ENCODE results near the gene ASCL2.

Gene ASCL2

GRCh38 chr11:2270322-2271076 is at the start of gene ASCL2:
Gene ASCL2 (minus strand): TSS chr11:2270588. CDS start chr11:2270332, 256 bp downstream.
- peak within 1 kb of the TSS; percentile 64 for H3K4me3 Mint-ChIP-seq
- peaks cover 2% of the 10 kb centered on the region for H3K36me3 Mint-ChIP-seq
- H3K4me1 Mint-ChIP-seq (ENCODE audit: low read depth), result peaks cover 23% of the 10 kb centered on the region
- no peaks in the 10 kb centered on the region for H3K9me3 Mint-ChIP-seq (ENCODE audit: low read depth)
- H3K27me3 Mint-ChIP-seq, result peaks cover 3% of the 10 kb centered on the region
- H3K27ac Mint-ChIP-seq, result peak within 1 kb of the TSS; percentile 41

- Mint-ChIP-seq H3K9me3 (ENCODE audit: low read depth) (no peaks in the 10 kb centered on the region), H3K27ac (no peak overlapping the region), H3K27me3 (no peaks in the 10 kb centered on the region), H3K36me3 (no peaks in the 10 kb centered on the region), H3K4me3 (no peak overlapping the region), H3K4me1 (ENCODE audit: low read depth) (peaks cover 12% of the 10 kb centered on the region)
These were observed 49.5 kb upstream of the ASCL2 start for GRCh38 chr11:2319791-2320472.

DNA sequence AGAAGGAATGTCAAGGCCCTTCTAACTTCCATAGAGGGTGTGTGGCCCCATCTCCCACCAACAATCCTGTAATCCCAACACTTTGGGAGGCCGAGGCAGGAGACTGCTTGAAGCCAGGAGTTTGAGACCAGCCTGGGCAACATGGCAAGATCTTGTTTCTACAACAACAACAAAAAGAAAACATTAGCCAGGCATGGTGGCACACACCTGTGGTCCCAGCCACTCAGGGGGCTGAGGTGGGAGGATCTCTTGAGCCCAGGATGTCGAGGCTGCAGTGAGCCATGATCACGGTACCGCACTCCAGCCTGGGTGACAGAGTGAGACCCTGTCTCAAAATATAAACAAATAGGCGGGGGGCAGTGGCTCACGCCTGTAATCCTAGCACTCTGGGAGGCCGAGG is 48.3 kb upstream of the ASCL2 start:
- Mint-ChIP-seq H3K4me3 (no peak overlapping the region), H3K27ac (no peak overlapping the region), H3K27me3 (no peaks in the 10 kb centered on the region), H3K9me3 (ENCODE audit: low read depth) (no peaks in the 10 kb centered on the region), H3K4me1 (ENCODE audit: low read depth) (peaks cover 14% of the 10 kb centered on the region), H3K36me3 (no peaks in the 10 kb centered on the region)

GRCh38 chr11:2318123-2318522 is 47.7 kb upstream of the ASCL2 start:
- peaks cover 14% of the 10 kb centered on the region for H3K4me1 Mint-ChIP-seq (ENCODE audit: low read depth)
- no peak overlapping the region for H3K4me3 Mint-ChIP-seq
- H3K9me3 Mint-ChIP-seq (ENCODE audit: low read depth), result no peaks in the 10 kb centered on the region
- no peaks in the 10 kb centered on the region for H3K27me3 Mint-ChIP-seq
- no peak overlapping the region for H3K27ac Mint-ChIP-seq
- no peaks in the 10 kb centered on the region for H3K36me3 Mint-ChIP-seq

DNA sequence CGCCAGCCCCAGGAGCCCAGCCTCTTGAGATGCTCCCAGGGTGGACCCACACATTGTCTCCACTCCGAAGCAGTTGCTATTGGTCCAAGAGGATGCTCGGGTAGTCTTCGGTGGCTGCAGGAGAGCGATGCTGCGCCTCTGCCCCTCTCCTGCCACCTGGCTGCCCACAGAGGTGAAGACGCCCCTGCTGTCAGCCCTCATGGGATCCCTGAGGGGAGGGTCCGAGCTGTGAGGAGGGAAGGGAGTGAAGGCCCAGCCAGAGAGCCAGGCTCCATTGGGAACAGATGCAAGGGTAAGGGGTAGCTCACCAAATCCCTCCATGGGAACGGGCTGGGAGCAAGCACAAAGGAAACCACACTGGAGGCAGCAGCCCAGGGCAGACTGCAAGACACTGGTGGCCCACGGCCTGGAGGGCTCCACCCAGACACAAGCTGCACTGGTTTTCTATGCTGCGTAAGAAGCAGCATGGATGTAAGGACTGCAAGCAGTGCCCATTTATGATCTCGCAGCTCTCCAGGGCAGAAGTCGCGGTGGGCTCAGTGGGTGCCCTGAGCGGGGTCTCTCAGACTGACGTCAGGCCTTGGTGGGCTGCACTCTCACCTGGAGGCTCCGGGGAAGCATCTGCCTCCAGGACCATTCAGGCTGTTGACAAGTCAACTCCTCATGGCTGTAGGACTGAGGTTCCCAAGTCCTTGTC is 47.1 kb upstream of the ASCL2 start:
- Mint-ChIP-seq H3K4me3 (no peak overlapping the region), H3K27ac (no peak overlapping the region), H3K36me3 (no peaks in the 10 kb centered on the region), H3K27me3 (no peaks in the 10 kb centered on the region), H3K9me3 (ENCODE audit: low read depth) (no peaks in the 10 kb centered on the region), H3K4me1 (ENCODE audit: low read depth) (peaks cover 17% of the 10 kb centered on the region)

GRCh38 chr11:2316963-2317244 is 46.5 kb upstream of the ASCL2 start:
- no peak overlapping the region for H3K27ac Mint-ChIP-seq
- H3K36me3 Mint-ChIP-seq, result no peaks in the 10 kb centered on the region
- no peaks in the 10 kb centered on the region for H3K9me3 Mint-ChIP-seq (ENCODE audit: low read depth)
- H3K4me1 Mint-ChIP-seq (ENCODE audit: low read depth), result peaks cover 17% of the 10 kb centered on the region
- no peaks in the 10 kb centered on the region for H3K27me3 Mint-ChIP-seq
- no peak overlapping the region for H3K4me3 Mint-ChIP-seq

GRCh38 chr11:2316169-2316962 is 46.0 kb upstream of the ASCL2 start:
- no peaks in the 10 kb centered on the region for H3K36me3 Mint-ChIP-seq
- no peak overlapping the region for H3K4me3 Mint-ChIP-seq
- H3K4me1 Mint-ChIP-seq (ENCODE audit: low read depth), result peaks cover 17% of the 10 kb centered on the region
- no peaks in the 10 kb centered on the region for H3K27me3 Mint-ChIP-seq
- H3K27ac Mint-ChIP-seq, result no peak overlapping the region
- no peaks in the 10 kb centered on the region for H3K9me3 Mint-ChIP-seq (ENCODE audit: low read depth)

DNA sequence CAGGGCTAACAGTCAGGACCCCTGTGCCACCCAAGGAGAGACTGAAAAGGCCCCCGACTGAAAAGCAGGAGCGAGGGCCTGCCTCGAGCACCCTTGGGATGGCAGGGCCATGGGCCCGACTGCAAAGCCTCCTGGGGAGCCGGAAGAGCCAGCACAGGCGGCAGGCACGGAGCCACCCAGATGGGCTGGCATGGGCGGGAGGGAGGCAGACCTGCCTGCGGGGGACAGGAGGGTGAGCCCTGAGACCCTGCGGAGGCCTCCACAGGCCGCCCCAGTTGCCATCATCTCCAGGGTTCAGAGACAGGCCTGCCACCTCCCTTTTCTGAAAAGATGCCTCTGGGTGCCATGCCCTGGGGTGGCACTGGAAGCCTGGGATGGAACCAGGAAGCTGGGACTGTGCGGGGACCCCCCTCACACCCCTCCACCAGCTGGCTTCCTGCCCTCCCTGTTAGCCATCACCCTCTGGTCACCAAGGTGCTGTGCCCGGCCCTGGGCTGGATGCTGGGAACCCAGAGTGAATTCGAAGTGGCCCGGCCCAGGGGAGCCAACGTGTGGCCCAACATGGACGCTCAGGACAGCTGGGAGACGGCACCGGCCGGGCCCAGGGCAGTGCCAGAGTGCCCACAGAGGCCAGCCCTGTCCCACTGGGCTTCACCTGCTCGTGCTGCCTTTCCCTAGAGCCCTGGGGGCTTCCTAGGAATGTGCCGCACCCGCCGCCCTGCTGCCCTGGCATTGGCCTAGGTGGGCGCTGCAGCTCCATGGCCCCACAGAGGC is 45.2 kb upstream of the ASCL2 start:
- no peak overlapping the region for H3K27ac Mint-ChIP-seq
- no peaks in the 10 kb centered on the region for H3K9me3 Mint-ChIP-seq (ENCODE audit: low read depth)
- no peak overlapping the region for H3K4me3 Mint-ChIP-seq
- H3K27me3 Mint-ChIP-seq, result no peaks in the 10 kb centered on the region
- peaks cover 17% of the 10 kb centered on the region for H3K4me1 Mint-ChIP-seq (ENCODE audit: low read depth)
- no peaks in the 10 kb centered on the region for H3K36me3 Mint-ChIP-seq

DNA sequence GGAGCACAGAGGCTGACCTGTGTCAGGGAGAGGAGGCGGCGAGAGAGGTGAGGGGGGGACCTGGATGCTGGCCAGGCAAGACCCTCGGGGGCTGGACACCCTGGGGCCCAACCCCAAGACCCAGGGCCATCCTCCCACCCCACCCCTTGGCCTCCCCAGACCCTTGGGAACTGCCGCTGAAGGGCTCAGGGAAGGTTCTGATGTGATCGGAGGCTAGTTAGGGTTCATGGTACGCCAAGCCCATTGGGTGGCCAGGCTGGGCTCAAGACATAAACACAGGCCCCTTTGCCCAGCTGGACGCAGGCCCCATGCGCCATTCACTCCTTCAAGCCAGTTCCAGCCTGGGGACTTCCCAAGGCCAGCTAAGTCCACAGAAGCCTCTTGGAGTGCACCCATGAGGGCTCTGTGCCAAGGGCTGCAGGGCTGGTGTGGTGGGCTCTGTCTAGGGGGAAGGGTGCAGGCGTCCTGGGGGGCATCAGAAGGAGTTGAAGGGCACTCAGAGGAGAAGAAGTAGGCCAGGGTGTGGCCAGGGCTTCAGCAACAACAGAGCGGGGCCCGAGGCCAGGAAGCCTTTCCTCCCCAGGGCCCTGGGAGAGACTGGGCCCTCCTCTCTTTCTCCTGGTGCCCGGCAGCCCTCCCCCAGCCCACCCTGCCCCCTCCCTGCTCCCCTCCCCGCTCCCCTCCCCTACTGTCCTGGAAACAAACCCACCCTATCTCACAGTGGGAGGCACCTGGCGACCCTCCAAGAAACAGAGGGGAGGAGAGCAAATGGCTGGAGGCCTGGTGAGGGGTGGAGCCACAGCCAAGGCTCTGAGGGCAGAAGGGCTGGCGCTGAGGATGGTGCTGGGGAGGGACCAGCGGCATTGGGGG is 44.4 kb upstream of the ASCL2 start:
- Mint-ChIP-seq H3K27ac (no peak overlapping the region), H3K4me3 (no peak overlapping the region), H3K36me3 (no peaks in the 10 kb centered on the region), H3K9me3 (ENCODE audit: low read depth) (no peaks in the 10 kb centered on the region), H3K4me1 (ENCODE audit: low read depth) (peaks cover 15% of the 10 kb centered on the region), H3K27me3 (no peaks in the 10 kb centered on the region)

DNA sequence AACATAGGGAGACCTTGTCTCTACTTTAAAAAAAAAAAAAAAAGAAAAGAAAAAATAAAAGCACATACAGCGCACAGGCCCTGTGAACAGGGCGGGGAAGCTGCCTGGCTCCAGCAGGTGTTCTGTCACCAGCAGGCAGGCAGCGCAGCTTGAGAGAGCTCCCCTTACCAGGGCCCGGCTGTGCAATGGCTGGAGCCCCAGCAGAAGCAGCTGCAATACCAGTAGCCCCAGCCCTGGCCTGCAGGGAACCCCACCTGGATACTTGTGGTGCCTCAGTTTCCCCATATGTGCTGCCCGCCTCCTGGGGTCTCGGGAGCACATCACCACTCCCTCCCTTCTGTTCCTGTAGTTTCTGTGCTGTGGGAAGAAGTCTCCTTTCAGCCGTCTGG is 43.7 kb upstream of the ASCL2 start:
- Mint-ChIP-seq H3K27ac (no peak overlapping the region), H3K27me3 (no peaks in the 10 kb centered on the region), H3K4me1 (ENCODE audit: low read depth) (peaks cover 14% of the 10 kb centered on the region), H3K9me3 (ENCODE audit: low read depth) (no peaks in the 10 kb centered on the region), H3K4me3 (no peak overlapping the region), H3K36me3 (no peaks in the 10 kb centered on the region)

GRCh38 chr11:2313051-2313951 is 42.9 kb upstream of the ASCL2 start:
- H3K9me3 Mint-ChIP-seq (ENCODE audit: low read depth), result no peaks in the 10 kb centered on the region
- H3K27ac Mint-ChIP-seq, result no peak overlapping the region
- no peak overlapping the region for H3K4me3 Mint-ChIP-seq
- no peaks in the 10 kb centered on the region for H3K36me3 Mint-ChIP-seq
- H3K27me3 Mint-ChIP-seq, result no peaks in the 10 kb centered on the region
- peaks cover 14% of the 10 kb centered on the region for H3K4me1 Mint-ChIP-seq (ENCODE audit: low read depth)

DNA sequence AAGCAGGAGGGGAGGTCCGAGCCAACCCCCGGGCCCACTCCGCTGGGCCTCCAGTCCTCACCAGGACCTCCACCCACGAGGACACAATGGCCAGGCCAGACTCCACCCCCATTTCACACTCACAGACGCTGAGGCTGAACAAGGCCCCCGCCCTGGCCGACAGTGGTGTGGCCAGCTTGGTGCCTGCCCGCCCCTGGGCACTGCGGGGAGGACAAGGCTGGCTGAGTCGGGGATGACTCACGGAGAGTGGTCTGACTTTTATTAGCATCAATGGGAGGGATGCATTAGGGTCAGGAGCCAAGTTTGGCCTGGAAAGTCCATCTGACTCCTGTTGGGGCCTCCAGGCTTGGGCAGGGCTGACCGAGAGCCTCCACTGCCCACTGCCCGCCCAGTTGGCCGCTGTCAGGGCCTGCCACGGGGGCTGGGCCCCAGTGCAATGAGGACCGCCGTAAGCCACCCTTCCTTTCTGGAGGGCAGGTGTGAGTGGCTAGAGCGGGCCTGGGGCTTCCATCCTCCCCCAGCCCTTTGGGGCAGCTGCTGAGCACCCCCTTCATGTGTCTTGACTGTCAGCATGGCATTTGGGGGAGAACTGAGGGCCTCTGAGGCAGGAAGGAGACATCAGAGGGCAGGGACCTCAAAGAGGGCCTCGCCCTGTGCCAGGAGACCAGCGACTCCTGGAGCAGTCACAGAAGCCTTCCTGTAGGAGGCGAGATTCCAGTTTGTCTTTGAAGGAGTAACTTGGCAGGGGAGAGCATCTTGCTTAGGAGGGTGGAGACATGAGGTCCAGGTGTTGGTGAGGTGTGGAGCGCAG is 42.0 kb upstream of the ASCL2 start:
- Mint-ChIP-seq H3K4me3 (no peak overlapping the region), H3K27ac (peak overlapping the region; percentile 46), H3K27me3 (no peaks in the 10 kb centered on the region), H3K4me1 (ENCODE audit: low read depth) (peaks cover 15% of the 10 kb centered on the region), H3K36me3 (no peaks in the 10 kb centered on the region), H3K9me3 (ENCODE audit: low read depth) (no peaks in the 10 kb centered on the region)
